Subcutaneous adipose tissue (tissue), 4 donors: Measurements from ENCODE around the gene TRAF4. TPM values are rescaled to one million over a fixed set of nuclear protein-coding genes. Genes with fewer than 3 reads are reported as not detected.

Experiments used
- total RNA-seq, 4 donors: library from RNA; depleted of rRNA; stranded (reverse); fragments of >200 nt; gene quantifications; one replicate each; pipeline ENCODE4 v1.1.0, GENCODE V29; 2016
- TF ChIP-seq, protein P1 (sequence below): fragments of 450-650 bp; IDR thresholded peaks from one replicate; pipeline ENCODE4 v1.5.1; 2016; ENCODE audit warnings: low read depth, mild to moderate bottlenecking, control low read depth, antibody characterized with exemption, moderate library complexity

Gene TRAF4
- total RNA-seq, 4 donors from 2014 or later = 2.5 to 8.3 (median 5.2) TPM

DNA sequence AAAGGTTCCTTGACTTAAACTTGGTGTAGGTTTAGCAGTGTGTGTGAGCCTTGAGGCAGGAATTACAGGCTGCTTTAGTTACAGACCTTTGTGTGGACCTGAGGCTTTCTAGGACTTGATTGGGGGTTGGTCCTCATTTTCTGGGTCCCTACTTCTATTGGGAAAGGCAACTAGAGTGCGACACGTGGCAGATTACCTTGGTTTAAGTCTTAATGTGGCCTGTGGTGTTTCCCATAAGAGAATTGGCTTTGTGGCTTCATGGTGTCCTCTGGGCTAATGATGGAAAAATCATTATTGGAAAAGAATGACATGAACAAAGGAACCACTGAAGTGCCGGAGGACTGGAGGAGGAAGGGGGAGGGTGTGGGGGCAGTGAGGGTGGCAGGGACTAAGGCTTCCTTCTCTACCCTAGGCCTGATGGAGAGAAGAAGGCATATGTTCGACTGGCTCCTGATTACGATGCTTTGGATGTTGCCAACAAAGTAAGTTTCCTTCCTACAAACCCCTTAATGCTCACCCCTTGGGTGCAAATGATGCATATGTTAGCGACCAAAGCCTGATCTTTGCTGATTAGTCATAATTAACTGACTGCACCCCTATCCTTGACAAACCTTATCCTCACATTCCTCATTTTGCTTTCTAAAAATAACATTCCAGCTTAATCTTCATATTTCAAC is 20.5 kb upstream of the TRAF4 start:
- TF ChIP-seq, protein P1, sequence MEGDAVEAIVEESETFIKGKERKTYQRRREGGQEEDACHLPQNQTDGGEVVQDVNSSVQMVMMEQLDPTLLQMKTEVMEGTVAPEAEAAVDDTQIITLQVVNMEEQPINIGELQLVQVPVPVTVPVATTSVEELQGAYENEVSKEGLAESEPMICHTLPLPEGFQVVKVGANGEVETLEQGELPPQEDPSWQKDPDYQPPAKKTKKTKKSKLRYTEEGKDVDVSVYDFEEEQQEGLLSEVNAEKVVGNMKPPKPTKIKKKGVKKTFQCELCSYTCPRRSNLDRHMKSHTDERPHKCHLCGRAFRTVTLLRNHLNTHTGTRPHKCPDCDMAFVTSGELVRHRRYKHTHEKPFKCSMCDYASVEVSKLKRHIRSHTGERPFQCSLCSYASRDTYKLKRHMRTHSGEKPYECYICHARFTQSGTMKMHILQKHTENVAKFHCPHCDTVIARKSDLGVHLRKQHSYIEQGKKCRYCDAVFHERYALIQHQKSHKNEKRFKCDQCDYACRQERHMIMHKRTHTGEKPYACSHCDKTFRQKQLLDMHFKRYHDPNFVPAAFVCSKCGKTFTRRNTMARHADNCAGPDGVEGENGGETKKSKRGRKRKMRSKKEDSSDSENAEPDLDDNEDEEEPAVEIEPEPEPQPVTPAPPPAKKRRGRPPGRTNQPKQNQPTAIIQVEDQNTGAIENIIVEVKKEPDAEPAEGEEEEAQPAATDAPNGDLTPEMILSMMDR = no peak

DNA sequence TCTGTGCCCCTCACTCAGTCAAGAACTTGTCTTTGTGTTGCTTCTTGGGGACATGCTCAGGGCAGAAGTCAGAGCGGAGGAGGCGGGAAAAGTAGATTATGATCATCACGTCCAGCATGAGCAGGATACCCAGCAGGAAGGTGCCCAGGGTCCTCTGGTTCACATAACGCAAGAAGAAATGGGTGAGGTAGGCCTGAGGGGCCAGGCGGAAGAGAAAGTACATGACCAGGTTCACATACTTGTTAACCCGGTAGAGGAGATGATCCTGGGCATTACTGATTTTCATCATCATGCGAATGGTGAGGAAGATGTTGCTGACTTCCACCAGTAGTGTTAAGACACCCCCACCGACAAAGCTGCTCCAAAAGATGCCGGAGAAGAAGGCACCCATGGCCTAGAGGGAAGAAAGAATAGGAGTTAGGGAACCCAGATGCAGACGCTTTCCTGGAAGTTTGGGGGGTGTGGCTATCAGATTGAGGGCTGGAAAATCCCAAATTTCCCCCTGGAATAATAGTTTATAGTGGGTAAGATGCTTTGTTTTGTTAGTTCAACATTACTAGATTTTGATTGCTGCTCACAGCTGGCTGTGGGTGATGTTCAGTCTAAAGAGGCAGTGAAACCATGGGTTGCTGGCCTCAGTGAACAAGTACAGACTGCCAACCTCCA is 19.2 kb upstream of the TRAF4 start:
- TF ChIP-seq, protein P1 = no peak

DNA sequence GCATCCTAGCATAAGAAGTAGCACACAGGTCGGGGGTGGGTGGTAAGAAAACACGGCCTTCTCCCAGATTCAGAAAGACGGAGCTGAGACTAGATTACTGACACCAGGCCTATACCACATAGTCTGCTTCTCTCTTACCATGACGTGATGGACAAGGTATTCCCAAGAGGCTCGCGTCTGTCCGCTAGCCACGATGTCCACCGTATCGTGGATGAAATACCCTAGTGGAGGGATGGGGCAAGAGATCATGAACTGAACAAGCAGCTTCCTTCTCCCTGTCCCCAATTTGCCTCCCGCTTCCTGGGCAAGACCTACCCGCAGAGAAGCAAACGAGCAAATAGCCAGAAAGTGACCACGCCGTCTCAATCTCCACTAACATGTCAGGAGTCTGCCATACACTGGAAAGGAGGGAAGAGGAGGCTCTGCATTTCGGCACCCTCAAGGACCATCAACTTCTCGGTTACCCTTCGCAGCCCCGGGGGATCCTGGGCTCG is 18.6 kb upstream of the TRAF4 start:
- TF ChIP-seq, protein P1 = no peak

DNA sequence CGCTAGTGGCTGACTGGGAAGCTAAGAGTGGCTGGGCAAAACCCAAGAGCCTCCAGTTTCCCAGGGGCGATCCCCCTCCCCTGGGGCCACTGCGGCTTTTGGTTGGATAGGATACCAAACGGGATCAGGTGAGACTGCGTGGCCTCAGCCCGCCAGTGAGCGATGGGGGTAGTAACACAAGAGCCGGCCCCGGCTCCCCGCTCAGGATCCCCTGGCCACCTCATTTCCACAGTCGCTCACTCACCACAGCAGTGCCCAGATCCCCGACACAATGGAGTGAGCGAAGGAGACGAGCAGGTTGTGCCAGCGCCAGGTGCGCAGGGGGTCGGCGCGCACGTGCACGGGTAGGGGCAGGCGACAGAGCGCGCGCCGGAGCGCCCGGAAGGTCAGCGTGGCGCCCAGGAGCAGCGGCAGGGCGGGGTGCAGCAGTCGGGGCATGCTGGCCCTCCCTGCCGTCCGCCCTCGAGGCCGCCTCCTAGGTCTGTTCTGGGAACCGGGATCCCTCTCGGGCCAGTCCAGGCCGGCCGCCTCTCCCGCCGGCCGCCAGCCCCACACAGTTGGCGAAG is 18.1 kb upstream of the TRAF4 start:
- TF ChIP-seq, protein P1 = no peak

DNA sequence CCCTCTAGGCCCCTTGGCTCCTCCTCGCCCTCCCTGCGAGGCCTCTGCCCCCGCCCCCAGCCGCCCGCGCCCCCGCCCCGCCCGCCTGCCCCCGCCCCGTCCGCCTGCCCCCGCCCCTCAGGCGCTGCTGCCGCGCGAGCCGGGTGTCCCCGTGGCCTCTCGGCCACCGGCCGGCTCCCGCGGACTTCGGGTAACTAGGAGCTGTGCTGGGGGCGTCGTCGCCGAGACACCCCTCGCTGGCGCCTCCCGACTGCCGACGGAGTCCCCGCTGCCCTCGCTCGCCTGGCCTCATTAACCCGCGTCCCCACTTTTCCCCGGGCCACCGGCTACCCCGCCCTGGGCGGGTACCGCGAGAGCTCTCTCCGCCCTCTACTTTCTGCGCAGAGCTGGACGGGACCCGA is 17.6 kb upstream of the TRAF4 start, which contains the start of gene TLCD1:
Gene TLCD1, minus strand, starts transcription at position 8 of the 401 bp plus-strand sequence. CDS start 136 bp downstream, outside the sequence.
- TF ChIP-seq, protein P1 = no peak

DNA sequence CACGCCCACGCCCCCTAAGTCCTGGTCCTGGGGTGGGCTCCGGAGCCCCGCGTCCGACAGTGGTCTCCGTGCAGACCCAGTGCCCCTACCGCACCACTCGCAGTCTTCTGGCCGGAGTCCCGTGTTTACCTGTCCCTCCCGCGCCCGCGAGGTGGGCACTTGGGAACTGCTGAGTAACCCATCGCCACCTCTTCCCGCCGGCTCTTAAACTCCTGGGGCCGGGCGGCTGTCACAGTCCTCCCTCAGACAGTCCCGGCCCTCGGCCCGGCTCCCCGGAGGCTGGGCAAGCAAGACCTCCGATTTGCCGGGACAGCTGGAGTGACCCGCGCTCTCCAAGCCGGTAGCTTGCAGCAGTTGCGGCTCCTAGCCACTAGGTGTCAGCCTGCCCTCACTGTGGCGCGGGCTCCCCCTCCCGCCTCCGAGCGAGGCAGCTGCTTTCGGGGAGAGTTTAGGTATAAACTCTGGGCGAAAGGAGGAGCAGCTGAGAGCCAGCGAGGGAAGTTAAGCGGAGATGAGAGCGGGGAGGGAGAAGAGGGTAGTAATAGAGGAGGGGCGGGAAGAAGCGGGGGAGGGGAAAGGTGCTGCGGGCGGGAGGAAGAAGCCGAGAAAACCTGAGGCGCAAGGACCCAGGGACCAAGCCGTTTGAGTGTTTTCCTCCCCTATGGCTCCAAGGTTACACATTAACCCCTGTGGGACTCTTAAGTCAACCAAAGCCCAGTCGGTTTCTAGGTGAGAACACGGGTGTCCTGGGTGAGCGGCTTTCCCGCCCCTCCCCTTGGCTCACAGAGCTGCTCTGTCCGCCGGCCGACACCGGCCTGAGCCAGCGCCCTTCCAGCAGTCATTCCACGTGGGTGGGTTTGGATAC is 17.0 kb upstream of the TRAF4 start:
- TF ChIP-seq, protein P1 = no peak
